BLaER1 treated with 17β-estradiol and CSF1 and Interleukin-3, amounts not matched to agents 10 nM and 100 nM (cell line): Measurements from ENCODE around the gene STX3.

ENCODE experiments used
- H3K27ac ChIP-seq, 11 experiments: shearing (Covaris generic); formaldehyde crosslinking; 2 replicates each; pipeline ENCODE4 v1.8.1; 2022
- H3K27me3 ChIP-seq, 11 experiments: shearing (Covaris generic); formaldehyde crosslinking; 2 replicates each; pipeline ENCODE4 v1.8.1; 2022
- H3K36me3 ChIP-seq, 11 experiments: shearing (Covaris generic); formaldehyde crosslinking; 2 replicates each; pipeline ENCODE4 v1.8.1; 2022
- H3K4me1 ChIP-seq, 10 experiments: shearing (Covaris generic); formaldehyde crosslinking; 2 replicates each; pipeline ENCODE4 v1.8.1; 2022
- H3K4me2 ChIP-seq, 11 experiments: shearing (Covaris generic); formaldehyde crosslinking; 2 replicates each; pipeline ENCODE4 v1.8.1; 2022
- H3K4me3 ChIP-seq, 10 experiments: shearing (Covaris generic); formaldehyde crosslinking; 2 replicates each; pipeline ENCODE4 v1.8.1; 2022
- H3K9ac ChIP-seq, 11 experiments: shearing (Covaris generic); formaldehyde crosslinking; 2 replicates each; pipeline ENCODE4 v1.8.1; 2022
- H3K9me3 ChIP-seq, 11 experiments: shearing (Covaris generic); formaldehyde crosslinking; replicated peaks in 1 of 11; 2 replicates each; pipeline ENCODE4 v1.8.1; 2022
- H4K20me1 ChIP-seq, 11 experiments: shearing (Covaris generic); formaldehyde crosslinking; 2 replicates each; pipeline ENCODE4 v1.8.1; 2022
- Cebpa-rat ChIP-seq, 11 experiments: shearing (Covaris generic); IDR thresholded peaks; 2 replicates each; pipeline ENCODE4 v1.8.1; 2022

The STX3 gene

GRCh38 chr11:59754859-59755700 lies at the start of gene STX3:
Gene STX3 (plus strand): TSS chr11:59755376. CDS start chr11:59755606, 230 bp downstream.
- TF ChIP-seq Cebpa-rat (IDR thresholded peaks at IDR 0.05): no peak
- no peaks in the 10 kb centered on the region for H3K27me3 ChIP-seq
- H3K9me3 ChIP-seq: no peaks in the 10 kb centered on the region
- peak within 1 kb of the TSS; percentile 84 to 95 (median 91) for H3K27ac ChIP-seq
- peaks cover 0 to 26% (median 3%) of the 10 kb centered on the region in 11 experiments; a peak in 6 of 22 replicates for H3K36me3 ChIP-seq
- H3K4me2 ChIP-seq: peak within 1 kb of the TSS; percentile 91 to 100 (median 96)
- peak within 1 kb of the TSS; percentile 86 to 96 (median 91) for H3K9ac ChIP-seq
- peaks cover 24 to 44% (median 38%) of the 10 kb centered on the region in 11 experiments; a peak in 19 of 22 replicates for H4K20me1 ChIP-seq
- H3K4me1 ChIP-seq: peaks cover 16 to 27% (median 22%) of the 10 kb centered on the region in 10 experiments
- peak within 1 kb of the TSS; percentile 90 to 99 (median 98) for H3K4me3 ChIP-seq

GRCh38 chr11:59706518-59707285 lies 48.5 kb upstream of the STX3 start:
- no peaks in the 10 kb centered on the region for H3K36me3 ChIP-seq
- no peak for TF ChIP-seq Cebpa-rat (IDR thresholded peaks at IDR 0.05)
- H4K20me1 ChIP-seq: no peaks in the 10 kb centered on the region
- no peak overlapping the region for H3K9ac ChIP-seq
- peaks cover 0 to 8% (median 0%) of the 10 kb centered on the region in 11 experiments; a peak in 4 of 22 replicates for H3K9me3 ChIP-seq
- H3K4me3 ChIP-seq: no peak overlapping the region
- H3K27me3 ChIP-seq: no peaks in the 10 kb centered on the region
- H3K4me2 ChIP-seq: no peak overlapping the region
- H3K27ac ChIP-seq: no peak overlapping the region
- H3K4me1 ChIP-seq: no peaks in the 10 kb centered on the region

GRCh38 chr11:59707371-59707770 lies 47.8 kb upstream of the STX3 start:
- H3K4me3 ChIP-seq: no peak overlapping the region
- H4K20me1 ChIP-seq: no peaks in the 10 kb centered on the region
- no peak overlapping the region for H3K4me2 ChIP-seq
- H3K9me3 ChIP-seq: peaks cover 0 to under 1% (median 0%) of the 10 kb centered on the region in 11 experiments; a peak in 1 of 22 replicates
- H3K27ac ChIP-seq: no peak overlapping the region
- no peaks in the 10 kb centered on the region for H3K36me3 ChIP-seq
- no peak for TF ChIP-seq Cebpa-rat (IDR thresholded peaks at IDR 0.05)
- no peaks in the 10 kb centered on the region for H3K27me3 ChIP-seq
- no peak overlapping the region for H3K9ac ChIP-seq
- H3K4me1 ChIP-seq: no peaks in the 10 kb centered on the region

GRCh38 chr11:59708537-59708936 lies 46.6 kb upstream of the STX3 start:
- Histone ChIP-seq H3K4me2 (no peak overlapping the region), H3K36me3 (no peaks in the 10 kb centered on the region)
- no peak for TF ChIP-seq Cebpa-rat (IDR thresholded peaks at IDR 0.05)

GRCh38 chr11:59710136-59710847 lies 44.9 kb upstream of the STX3 start:
- no peaks in the 10 kb centered on the region for H3K27me3 ChIP-seq
- no peak for TF ChIP-seq Cebpa-rat (IDR thresholded peaks at IDR 0.05)

More at GRCh38 chr11:59708537-59708936, 46.6 kb upstream of the STX3 start:
- Histone ChIP-seq H3K9ac (no peak overlapping the region), H3K4me3 (no peak overlapping the region), H4K20me1 (no peaks in the 10 kb centered on the region), H3K4me1 (no peaks in the 10 kb centered on the region), H3K9me3 (no peaks in the 10 kb centered on the region; a peak in 1 of 22 replicates), H3K27ac (no peak overlapping the region), H3K27me3 (no peaks in the 10 kb centered on the region)

GRCh38 chr11:59713745-59714144 lies 41.4 kb upstream of the STX3 start, which contains the start of gene OR10V1:
Gene OR10V1 (minus strand): TSS chr11:59713845. CDS start chr11:59713845, 0 bp downstream.
- Histone ChIP-seq H3K27ac (no peak within 1 kb of the TSS), H3K9me3 (no peaks in the 10 kb centered on the region), H3K27me3 (no peaks in the 10 kb centered on the region), H3K4me2 (no peak within 1 kb of the TSS), H3K4me1 (no peaks in the 10 kb centered on the region), H3K36me3 (no peaks in the 10 kb centered on the region), H4K20me1 (no peaks in the 10 kb centered on the region), H3K9ac (no peak within 1 kb of the TSS), H3K4me3 (no peak within 1 kb of the TSS)
- TF ChIP-seq Cebpa-rat (IDR thresholded peaks at IDR 0.05): no peak

More at GRCh38 chr11:59710136-59710847, 44.9 kb upstream of the STX3 start:
- no peaks in the 10 kb centered on the region for H3K36me3 ChIP-seq
- H4K20me1 ChIP-seq: no peaks in the 10 kb centered on the region
- no peaks in the 10 kb centered on the region for H3K4me1 ChIP-seq
- no peak overlapping the region for H3K4me3 ChIP-seq
- H3K27ac ChIP-seq: no peak overlapping the region
- H3K4me2 ChIP-seq: no peak overlapping the region
- no peaks in the 10 kb centered on the region; a peak in 1 of 22 replicates for H3K9me3 ChIP-seq
- no peak overlapping the region for H3K9ac ChIP-seq

GRCh38 chr11:59716051-59716450 lies 39.1 kb upstream of the STX3 start:
- Histone ChIP-seq H3K4me1 (no peaks in the 10 kb centered on the region), H4K20me1 (no peaks in the 10 kb centered on the region), H3K4me2 (no peak overlapping the region), H3K27me3 (no peaks in the 10 kb centered on the region), H3K9me3 (no peaks in the 10 kb centered on the region), H3K27ac (no peak overlapping the region), H3K4me3 (no peak overlapping the region), H3K36me3 (no peaks in the 10 kb centered on the region), H3K9ac (no peak overlapping the region)
- no peak for TF ChIP-seq Cebpa-rat (IDR thresholded peaks at IDR 0.05)

GRCh38 chr11:59719556-59719955 lies 35.6 kb upstream of the STX3 start:
- TF ChIP-seq Cebpa-rat (IDR thresholded peaks at IDR 0.05): no peak
- Histone ChIP-seq H3K27me3 (no peaks in the 10 kb centered on the region), H4K20me1 (no peaks in the 10 kb centered on the region)

More at GRCh38 chr11:59719556-59719955, 35.6 kb upstream of the STX3 start:
- peaks cover 0 to 18% (median 0%) of the 10 kb centered on the region in 10 experiments; a peak in 6 of 20 replicates for H3K4me1 ChIP-seq
- H3K27ac ChIP-seq: no peak overlapping the region
- H3K9ac ChIP-seq: no peak overlapping the region
- no peaks in the 10 kb centered on the region for H3K9me3 ChIP-seq
- no peak overlapping the region for H3K4me2 ChIP-seq
- no peak overlapping the region for H3K4me3 ChIP-seq
- no peaks in the 10 kb centered on the region for H3K36me3 ChIP-seq
